ENCODE results near the gene SMIM45.

The SMIM45 gene

DNA sequence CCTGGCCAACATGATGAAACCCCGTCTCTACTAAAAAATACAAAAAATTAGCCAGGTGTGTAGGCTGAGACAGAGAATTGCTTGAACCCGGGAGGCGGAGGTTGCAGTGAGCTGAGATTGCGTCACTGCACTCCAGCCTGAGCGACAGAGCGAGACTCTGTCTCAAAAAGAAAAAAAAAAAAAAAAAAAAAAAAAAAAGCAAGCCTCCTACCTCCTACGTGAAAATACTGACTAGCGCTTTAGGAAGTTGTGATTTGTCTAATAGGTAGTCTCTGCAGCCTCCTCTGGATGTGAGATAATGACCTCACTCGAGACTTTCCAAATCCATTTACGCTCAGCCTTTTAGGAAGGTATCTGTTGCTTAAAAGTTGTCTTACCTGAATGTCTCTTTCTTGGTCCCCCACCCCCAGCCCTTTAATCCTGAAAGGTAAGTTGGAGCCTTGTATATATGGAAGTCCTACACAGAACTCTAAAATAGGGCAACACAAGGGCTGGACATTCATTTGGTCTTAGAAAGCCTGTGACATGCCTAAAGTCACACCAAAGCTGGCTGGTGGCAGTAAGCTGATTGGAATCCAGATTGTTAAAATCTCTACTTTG lies 22.8 kb downstream of the SMIM45 start:
- no peak for DNase-seq

DNA sequence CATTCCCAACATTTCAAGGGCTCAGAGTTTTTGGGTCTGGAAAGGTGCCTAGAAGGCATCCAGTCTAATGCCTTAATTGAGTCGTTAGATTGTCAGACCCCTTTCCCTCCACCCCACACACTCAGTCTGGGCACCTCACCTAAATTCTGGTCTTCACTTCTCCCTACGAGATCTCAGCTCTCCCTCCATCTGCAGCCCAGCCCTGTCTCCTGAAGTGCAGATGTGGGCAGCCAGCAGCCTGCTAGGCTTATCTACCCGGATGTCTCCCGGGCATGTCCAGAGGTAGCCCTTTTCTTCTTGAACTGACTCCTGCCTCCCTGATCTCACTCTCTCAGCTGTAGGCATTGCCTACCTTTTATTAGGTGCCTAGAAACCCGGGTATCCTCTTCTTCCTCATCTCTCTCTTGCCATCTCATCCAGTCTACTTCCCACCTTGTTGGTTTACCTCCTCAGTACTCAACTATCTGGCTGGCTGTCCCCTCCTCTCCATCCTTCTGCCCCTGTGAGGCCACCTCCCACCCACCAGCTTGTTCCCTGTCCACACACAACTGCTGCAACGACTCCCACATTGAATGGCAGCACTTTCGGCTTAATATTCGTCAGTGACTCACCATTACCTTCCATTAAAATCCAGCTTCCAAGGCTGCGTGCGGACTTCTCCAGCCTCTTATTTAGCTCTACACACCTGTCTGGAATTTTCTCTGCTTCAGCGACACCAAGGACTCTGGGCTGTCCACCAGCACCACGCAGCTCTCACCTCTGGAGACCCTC lies 23.5 kb downstream of the SMIM45 start:
- DNase-seq, result no peak

DNA sequence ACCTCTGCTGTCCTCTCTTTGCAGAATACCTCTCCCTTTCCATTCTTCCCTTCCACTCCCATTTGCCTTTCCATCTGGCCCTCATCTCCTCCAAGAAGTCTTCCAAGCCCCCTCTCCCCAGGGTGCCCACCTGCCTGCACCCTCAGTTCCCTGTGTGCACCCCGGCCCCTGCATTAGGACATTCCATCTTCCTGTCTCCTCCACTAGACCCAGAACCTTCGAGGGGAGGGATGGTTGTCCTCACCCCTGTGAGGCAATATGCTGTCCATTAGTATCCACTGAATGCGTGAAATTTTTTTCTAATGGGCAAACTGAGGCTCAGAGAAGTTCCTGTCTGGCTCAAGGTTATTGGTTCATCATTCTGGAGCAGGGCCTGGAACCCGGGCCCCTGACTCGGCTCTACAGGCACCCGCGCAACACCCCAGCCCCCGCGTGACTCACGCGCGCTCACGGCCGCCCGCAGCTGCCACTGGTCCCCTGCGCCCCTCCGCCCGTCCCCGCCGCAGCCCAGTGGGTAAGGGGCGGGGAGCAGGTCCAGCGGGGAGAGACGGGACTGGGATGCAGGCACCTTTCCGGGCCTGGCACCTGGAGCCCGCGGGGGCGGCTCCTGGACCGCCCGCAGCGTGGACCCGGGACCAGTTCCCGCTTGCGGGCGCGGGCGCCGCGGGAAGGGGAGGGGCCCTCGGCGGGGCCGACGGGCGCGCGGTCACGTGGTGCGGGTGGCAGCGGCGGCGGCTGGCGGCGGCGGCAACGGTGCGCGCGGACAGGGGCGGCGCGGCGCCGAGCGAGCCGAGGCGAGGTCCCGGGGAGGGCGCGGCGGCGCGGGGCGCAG lies 24.3 kb downstream of the SMIM45 start:
- DNase-seq, result peak; percentile 53

DNA sequence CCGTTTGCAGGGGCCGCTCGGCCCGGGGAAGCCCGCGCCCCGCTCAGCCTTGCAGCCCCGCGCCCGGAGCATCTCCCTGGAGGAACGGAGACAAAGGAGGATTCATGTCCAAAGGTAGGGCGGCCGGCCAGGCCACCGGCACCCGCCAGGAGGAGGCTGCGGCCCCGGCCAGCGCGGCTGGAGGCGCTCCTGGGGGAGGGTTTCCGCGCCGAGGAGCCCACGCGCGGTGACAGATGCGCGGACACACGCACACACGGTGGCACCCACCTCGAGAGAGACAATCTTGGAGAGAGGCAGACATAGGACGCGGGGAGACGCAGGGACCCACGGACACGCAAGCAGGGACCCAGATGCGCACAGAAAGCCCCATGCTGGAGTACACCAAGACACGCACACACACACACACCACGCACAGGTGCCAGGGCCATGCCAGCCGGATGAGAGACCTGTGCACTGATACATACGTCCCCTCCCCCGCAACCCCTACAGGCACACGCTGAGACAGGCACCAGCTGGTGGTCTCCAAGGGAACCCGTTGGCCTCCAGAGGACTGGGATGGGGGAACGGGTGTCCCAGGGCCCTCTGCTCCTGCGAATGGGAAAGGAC lies 25.1 kb downstream of the SMIM45 start:
- DNase-seq, result no peak

DNA sequence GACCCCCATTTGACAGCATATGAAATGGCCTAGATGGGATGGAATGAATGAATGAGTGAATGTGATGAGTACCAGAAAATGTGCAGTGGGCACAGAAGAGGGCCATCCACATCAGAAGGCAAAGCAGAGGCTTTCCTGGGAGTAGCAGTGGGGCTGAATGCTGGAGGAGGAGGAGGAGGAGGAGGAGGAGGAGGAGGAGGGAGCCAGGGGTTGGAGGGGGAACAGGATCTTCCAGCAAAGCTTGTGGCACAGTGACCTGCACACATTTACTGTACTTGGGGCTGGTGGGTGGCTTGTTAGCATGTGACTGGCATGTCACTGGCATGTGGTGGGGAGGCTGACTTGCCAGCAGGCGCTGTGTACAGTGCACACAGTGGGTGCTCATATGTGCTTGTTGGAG lies 26.8 kb downstream of the SMIM45 start:
- DNase-seq, result no peak

DNA sequence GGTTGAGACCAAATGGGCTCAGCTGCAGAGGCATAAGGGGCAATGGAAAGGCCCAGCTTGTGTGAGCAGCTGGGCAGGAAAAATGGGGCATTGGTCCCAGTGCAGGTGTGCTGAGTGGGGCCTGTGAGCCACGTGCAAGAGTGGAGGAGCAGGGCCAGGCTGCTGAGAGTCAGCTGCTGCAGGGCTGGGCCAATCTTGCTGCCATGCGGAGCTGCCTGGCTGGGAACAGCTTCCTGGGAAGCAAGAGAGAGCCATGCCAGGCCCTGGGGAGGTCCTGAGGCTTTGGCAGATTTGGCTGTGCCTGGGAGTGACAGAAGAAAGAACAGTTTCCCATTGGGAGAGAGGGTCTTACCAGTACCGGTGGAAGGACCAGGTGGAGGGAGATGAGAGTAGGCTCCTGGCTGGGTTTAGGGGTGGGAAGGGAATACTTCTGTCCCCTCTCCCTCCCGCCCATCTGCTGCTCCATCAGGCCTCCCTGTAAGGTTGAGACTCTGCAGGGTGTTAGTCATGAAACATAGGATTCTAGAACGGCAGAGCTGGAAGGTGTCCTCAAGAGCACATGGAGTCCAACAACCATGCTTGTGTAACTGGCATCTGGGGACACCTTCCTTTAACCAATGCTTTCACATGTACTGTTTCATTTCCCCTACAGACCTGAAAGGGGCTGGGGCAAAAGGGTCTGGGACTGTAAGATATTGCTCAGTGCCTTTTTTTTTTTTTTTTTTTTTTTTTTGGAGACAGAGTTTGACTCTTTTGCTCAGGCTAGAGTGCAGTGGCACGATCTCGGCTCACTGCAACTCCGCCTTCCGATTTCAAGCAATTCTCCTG lies 27.7 kb downstream of the SMIM45 start:
- no peak for DNase-seq

DNA sequence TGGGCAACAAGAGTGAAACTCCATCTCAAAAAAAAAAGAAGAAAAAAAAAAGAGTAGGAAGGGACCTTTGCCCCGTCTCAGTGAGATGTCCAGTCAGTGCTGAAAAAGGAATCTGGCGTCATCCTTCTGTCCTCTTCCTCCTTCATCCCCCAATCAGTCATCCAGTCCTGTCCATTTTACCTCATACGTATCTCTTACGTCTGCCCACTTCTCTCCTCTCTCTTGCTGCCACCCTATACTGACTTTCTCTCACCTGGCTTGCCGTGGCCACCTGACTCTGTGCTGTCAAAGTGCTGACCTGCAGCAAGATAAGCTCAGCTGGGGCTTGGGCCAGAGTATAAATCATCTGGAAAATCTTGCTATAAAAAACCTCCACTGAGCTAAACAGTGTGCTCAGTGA lies 30.9 kb downstream of the SMIM45 start:
- no peak for DNase-seq

DNA sequence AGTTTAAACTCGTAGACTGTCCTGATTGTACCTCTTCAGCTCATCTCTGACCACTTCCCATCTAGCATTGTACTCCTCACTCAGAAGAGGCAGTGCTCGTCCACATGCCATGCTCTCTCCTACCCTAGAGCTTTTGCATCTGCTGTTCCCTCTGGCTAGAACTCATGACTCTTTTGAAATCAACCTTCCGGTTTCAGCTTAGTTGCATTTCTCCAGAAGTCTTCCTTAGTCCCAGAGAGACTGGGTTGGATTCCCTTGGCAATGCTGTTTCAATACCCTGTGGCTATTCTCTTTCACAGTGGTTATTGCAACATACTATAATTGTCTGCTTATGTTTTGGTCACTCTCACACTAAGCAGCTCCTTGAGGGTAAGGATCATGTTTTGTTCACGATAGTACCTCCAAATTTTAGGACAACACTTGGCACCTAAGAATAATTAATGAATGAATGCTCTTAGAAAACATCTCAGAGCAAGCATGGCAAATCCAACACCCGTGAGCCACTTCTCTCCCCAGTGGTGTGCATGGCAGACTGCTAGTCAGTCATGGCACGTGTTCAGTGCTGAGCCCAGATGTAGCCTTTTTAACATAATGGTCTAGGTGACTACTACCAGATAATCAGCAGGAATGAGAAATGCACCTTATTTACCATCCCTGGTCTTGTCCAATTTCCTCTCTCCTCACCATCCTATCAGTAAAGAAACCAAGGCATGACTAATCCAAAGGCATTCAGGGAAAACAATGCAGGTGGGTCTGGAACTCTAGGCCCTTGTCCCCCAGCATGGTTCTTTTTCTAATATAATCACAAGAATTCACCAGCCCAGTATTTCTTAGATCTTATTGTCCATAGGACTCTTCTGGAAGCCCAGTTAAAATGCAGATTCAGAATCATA lies 31.8 kb downstream of the SMIM45 start:
- DNase-seq, result no peak

DNA sequence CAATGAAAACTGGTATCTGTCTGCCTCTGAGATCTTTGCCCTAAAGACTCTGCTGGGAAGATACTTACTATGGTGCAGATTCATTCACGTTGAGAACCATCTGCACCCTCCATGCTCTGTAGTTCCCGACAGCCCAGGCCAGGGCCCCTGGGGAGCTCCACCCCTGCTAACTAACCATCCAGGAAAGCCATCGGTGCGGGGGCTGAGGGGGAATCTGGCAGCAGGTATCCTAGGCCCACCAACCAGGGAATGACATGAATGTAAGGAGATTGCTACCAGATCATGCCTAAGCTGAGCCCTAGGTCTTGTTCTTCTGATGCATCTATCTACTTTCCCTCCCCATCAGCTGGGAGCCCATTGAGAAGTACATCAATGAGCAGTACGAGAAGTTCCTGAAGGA lies 35.3 kb downstream of the SMIM45 start:
- DNase-seq, result no peak

DNA sequence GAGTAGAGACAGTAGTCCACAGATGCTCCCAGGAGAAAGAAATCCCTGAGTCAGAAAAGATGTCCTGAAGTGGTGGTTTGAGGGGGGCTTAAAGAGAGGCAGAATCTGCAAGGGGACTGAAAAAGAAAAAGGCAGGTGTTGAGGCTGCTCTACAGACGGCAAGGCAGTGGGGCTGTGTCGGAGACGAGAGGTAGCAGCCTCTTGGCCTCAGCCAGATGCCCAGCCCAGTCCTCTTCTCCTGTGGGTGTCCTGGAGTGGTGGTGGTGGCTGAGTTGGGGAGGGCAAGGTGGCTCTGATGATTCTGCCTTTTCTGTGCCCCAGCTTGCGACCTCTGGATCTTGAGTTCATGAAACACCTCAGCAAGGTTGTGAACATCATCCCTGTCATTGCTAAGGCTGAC lies 37.3 kb downstream of the SMIM45 start:
- no peak for DNase-seq

DNA sequence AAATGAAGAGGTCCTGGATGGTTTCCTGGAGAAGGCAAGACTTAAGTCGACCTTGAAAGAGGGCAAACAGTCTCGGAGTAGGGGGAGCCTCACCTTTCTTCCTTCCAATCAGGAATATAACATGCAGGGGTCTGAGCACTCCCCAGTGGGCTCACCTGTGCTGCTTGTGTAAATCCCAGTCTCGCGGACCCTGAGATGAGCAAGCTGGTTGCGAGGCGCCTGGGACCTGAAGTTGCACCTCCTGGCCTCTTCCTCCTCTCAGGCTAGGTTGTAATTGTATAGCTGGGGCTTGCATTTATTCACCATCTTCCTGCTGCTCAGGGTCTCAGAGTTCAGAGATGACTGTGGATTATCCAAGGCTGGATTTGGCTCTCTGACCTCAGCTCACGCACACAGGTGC lies 39.2 kb downstream of the SMIM45 start:
- DNase-seq, result no peak

DNA sequence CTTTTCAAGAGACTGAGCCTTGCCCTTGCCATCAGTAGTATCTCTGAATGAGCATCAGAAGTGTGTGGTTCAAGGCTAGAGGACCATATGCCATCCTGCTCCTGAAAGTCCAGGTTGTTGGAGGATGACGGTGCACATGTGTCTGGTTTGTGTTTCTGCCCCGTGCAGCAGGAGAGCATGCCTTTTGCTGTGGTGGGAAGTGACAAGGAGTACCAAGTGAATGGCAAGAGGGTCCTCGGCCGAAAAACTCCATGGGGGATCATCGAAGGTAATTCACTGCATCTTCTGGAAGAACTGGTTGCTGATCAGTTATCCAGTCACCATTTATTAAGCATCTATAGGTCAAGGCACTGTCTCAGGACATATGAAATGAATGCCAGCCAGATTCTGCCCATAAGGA lies 40.5 kb downstream of the SMIM45 start:
- DNase-seq, result no peak

DNA sequence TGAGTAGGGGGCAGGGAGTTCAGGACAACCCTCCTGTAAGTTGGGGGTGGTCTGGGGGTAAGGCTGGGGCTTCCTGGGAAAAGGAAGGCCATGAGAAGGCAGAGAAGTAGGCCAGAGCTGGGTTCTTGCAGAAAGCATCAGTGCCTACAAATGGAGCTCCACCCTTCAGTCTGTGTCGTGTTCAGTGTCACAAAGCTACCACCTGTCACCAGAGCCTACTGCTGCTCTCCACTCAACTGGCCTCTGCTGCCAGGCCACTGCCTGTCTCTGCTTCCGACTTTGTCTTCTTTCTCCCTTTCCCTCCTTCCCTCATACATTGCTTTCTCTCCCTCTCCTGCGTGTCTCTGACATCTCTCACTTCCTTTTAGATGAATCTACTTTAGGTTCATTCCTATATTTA lies 43.3 kb downstream of the SMIM45 start:
- no peak for DNase-seq

DNA sequence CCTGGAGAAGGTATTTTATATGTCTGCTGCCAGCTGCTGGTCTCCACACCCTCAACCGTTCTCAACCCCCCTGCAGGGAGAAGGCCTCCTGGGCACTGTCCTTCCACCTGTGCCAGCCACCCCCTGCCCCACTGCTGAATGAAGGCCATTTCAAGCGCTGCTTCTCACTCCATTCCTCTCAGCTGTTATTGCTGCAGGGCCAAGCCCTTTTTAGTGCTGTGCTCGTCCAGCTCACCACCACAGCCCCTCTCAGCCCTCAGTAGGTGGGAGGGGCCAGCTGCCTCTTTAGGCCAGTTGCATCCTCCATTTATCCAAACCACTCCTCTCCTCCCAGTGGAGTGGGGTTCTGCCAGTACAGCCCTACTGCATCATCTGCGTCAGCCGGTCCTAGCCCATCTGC lies 44.9 kb downstream of the SMIM45 start:
- no peak for DNase-seq

DNA sequence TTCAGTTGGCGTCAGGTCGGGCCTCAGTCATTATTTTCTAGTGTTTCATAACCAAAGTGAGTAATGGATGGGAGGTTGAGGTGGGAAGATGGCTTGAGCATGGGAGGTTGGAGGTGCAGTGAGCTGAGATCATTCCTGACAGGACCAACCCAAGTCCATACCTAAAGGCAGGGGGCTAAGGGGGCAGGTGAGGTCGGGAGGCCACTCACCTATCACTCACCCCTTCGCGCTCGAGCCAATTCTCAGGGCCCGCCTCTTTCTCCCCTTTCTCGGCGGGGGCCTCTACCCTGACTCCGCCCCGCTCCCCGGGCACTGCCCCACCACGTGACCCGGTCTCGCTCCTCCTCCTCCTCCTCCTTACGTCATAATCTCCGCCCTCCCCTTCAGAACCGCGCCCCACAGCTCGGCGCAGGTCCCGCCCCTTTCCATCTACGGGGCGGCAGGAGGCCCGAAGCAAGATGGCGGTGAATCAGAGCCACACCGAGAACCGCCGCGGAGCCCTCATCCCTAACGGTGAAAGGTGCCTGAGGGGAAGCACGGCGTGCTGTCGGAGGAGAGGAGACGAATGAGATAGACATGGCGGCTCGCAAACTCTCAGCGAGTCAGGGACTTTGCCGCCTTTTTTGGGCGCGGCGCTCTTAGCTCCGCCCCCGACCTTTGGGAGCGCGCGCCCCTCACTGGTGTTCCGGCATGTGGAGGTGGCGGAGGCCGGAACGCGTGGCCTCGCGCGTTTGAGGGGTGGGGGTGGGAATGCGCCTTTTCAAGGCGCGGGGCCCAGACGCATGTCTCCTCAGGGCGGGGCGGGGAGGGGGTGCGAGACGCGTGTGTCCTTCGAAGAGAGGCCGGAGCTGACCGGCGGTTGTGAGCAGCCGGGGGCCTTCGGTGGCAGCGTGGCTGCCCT lies 46.7 kb downstream of the SMIM45 start, which contains the start of gene WBP2NL:
Gene WBP2NL, plus strand, starts transcription at position 428 of the 901 bp plus-strand sequence. Its CDS starts 31 bp downstream, at position 459.
- peak; percentile 87 for DNase-seq

DNA sequence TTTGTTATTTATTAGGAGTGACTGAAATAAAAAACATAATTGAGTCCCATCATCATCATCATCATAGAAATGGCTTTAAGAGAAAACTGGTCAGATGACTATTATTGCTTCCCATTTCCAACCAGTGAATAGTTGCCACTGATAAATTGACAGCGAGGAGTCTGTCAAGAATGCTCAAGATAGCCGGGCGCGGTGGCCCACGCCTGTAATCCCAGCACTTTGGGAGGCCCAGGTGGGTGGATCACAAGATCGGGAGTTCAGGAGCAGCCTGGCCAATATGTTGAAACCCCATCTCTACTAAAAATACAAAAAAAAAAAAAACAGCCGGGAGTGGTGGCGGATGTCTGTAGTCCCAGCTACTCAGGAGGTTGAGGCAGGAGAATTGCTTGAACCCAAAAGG lies 48.5 kb downstream of the SMIM45 start:
- DNase-seq, result no peak

DNA sequence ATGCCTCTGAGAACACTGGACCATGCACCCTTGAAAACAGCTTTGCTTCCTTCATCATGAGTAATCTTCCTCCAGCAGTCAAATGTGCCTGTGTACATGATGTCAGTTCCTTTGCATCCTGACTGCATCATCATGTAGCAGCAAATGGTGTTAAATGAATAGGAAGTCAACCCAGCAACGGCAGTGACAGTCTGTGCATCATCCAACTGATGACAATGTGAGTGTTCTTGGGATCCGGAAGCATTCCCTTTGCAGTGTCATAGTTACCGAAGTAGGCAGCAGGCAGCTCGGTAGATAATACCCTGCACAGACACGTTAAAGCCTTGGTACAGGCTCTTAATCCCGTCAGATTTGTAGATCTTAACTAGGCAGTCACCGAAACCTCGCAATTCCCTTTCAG lies 49.2 kb downstream of the SMIM45 start:
- DNase-seq, result no peak

DNA sequence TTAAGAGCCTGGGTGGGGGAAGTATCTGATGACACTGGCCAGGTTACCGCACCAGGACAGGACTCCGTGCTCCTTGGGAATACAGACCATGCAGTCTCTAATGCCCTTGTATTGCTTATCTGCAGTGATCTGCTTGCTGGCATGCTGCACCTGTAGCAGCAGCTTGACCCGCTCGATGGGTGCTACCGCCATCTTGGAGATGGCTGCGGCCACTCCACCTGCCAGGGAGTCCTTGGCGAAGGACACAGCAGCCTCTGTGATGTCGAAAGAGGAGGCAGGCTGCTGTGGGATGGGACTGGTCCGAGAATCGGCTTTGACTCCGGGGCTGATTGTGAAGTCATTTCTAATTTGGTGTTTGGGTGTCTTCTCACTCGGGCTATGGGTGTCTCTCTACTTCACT lies 49.8 kb downstream of the SMIM45 start:
- DNase-seq, result no peak

DNA sequence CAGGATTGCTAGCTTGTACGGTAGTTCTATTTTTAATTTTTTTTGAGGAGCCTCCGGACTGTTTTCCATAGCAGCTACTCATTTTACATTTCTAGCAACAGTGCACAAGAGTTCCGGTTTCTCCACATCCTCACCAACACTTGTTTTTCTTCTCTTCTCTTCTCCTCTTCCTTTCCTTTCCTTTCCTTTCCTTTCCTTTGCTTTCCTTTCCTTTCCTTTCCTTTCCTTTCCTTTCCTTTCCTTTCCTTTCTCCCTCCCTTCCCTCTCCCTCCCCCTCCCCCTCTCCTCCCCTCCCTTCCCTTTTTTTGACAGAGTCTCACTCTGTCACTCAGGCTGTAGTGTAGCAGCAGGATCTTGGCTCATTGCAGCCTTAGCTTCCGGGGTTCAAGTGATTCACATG lies 56.0 kb downstream of the SMIM45 start:
- DNase-seq, result no peak
